Vagina (tissue), 2 donors: ENCODE results near the gene PALM. TPM values are rescaled to one million over a fixed set of nuclear protein-coding genes. Genes with fewer than 3 reads are reported as not detected.
"Not testable (repeated sequence)": the region's sequence is repeated elsewhere in the genome, so short reads cannot be mapped to it uniquely, and the experiment has no call there.

Experiments
- DNase-seq, 2 donors: peaks; one replicate each; pipeline ENCODE4 v3.0.0-alpha.2; 2017; ENCODE audit errors: extremely low spot score in 2 of 2
- H3K27ac ChIP-seq: fragments of 200-600 bp; sonication (generic); one replicate; pipeline ENCODE4 v1.5.1; 2019
- H3K27me3 ChIP-seq: fragments of 200-600 bp; sonication (generic); one replicate; pipeline ENCODE4 v1.5.1; 2019
- H3K36me3 ChIP-seq, 2 donors: fragments of 200-600 bp; sonication (generic); one replicate each; pipeline ENCODE4 v1.5.1; 2017 to 2019
- H3K4me1 ChIP-seq: fragments of 200-600 bp; sonication (generic); one replicate; pipeline ENCODE4 v1.5.1; 2019
- H3K4me3 ChIP-seq, 2 donors: fragments of 200-600 bp; sonication (generic); 1 replicate in 1 of 2; 2 replicates in 1 of 2; pipeline ENCODE4 v1.5.1; 2016 to 2019
- H3K9me3 ChIP-seq: fragments of 200-600 bp; sonication (generic); one replicate; pipeline ENCODE4 v1.5.1; 2019
- POLR2A ChIP-seq, 2 donors: fragments of 450-650 bp; IDR thresholded peaks; one replicate each; pipeline ENCODE4 v1.6.1; 2017; ENCODE audit warnings: antibody characterized with exemption in 2 of 2, mild to moderate bottlenecking in 2 of 2, moderate library complexity in 2 of 2
- POLR2AphosphoS5 ChIP-seq, 2 donors: sonication (generic); formaldehyde crosslinking; IDR thresholded peaks; one replicate each; pipeline ENCODE4 v1.9.0; 2017; ENCODE audit warnings: antibody characterized with exemption in 2 of 2, mild to moderate bottlenecking in 2 of 2, low read depth in 1 of 2; ENCODE audit not compliant: insufficient read depth in 1 of 2
- intact Hi-C: fragments of 100-400 bp; cut with DNase I; formaldehyde crosslinking; loops from one replicate; pipeline ENCODE4 v1.15.1; 2023
- total RNA-seq: library from RNA; depleted of rRNA; stranded (reverse); fragments of >200 nt; gene quantifications from one replicate; pipeline ENCODE4 v1.2.3, GENCODE V29; 2016
- TF ChIP-seq, protein P1 (sequence below), 3 experiments: fragments of 450-650 bp in 2 of 3; fragments of 200-600 bp in 1 of 3; sonication (generic) in 1 of 3; IDR thresholded peaks; one replicate each; pipeline ENCODE4 v1.5.1; 2017 to 2019; ENCODE audit warnings: antibody characterized with exemption in 3 of 3, mild to moderate bottlenecking in 2 of 3, moderate library complexity in 2 of 3

The PALM gene
- total RNA-seq, 1 donor from 2014 or later, result 40.0 TPM

DNA sequence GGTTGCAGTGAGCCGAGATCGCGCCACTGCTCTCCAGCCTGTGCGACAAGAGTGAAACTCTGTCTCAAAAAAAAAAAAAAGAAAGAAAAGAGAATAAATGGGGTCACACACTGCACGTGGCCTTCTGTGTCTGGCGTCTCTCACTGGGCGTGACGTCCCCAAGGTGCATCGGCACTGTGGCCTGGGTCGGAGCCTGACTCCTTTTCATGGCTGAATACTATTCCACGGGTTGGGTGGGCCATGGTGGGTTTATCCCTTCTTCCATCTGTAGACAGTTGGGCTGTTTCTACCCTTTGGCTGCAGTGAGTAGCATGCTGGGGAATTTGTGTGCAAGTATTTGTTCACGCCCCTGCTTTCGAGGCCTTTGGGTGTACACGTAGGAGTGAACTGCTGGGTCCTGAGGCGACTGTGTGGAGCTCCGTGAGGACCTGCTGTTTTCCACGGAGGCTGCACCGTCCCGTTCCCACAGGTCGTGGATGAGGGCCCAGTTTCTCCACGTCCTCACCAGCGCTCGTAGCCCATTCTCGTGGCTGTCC lies 33.9 kb downstream of the PALM start:
- H3K36me3 ChIP-seq, result peaks cover 0 to 16% of the 10 kb centered on the region in 2 donors
- no peak for DNase-seq
- H3K9me3 ChIP-seq, result no peaks in the 10 kb centered on the region
- no peaks in the 10 kb centered on the region for H3K27me3 ChIP-seq
- intact Hi-C loops, result no loop called here
- H3K4me1 ChIP-seq, result no peaks in the 10 kb centered on the region
- TF ChIP-seq POLR2AphosphoS5 (IDR thresholded peaks at IDR 0.05; ENCODE audit: insufficient read depth in 1 of 2, low read depth in 1 of 2) (no peak), POLR2A (IDR thresholded peaks at IDR 0.05) (no peak)
- TF ChIP-seq, protein P1, sequence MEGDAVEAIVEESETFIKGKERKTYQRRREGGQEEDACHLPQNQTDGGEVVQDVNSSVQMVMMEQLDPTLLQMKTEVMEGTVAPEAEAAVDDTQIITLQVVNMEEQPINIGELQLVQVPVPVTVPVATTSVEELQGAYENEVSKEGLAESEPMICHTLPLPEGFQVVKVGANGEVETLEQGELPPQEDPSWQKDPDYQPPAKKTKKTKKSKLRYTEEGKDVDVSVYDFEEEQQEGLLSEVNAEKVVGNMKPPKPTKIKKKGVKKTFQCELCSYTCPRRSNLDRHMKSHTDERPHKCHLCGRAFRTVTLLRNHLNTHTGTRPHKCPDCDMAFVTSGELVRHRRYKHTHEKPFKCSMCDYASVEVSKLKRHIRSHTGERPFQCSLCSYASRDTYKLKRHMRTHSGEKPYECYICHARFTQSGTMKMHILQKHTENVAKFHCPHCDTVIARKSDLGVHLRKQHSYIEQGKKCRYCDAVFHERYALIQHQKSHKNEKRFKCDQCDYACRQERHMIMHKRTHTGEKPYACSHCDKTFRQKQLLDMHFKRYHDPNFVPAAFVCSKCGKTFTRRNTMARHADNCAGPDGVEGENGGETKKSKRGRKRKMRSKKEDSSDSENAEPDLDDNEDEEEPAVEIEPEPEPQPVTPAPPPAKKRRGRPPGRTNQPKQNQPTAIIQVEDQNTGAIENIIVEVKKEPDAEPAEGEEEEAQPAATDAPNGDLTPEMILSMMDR (IDR thresholded peaks at IDR 0.05), result no peak
- H3K4me3 ChIP-seq, result no peak overlapping the region
- H3K27ac ChIP-seq, result no peak overlapping the region

DNA sequence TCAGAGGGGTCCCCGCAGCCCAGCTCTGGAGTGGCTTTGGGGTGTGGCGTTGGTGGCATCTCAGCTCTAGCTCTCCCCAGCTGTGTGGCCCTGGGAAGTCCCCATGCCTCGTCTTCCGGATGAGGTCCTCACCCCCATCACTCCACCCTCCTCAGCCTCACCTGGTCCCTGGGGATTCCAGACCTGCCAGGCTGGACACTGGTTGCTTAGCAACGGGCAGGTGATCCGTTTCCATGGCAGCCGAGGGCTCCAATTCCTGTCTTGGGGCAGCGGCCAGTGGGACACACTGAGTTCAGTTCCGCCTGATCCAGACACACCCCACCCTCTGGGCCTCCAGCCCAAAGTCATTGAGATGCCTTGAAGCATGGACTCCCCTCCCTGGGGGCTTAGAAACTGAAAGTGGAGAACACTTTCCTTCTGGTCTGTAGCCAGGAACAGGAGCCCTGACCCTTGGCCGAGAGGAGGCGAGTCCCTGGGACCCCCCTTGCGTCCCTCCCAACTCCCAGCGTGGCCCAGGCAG lies 34.5 kb downstream of the PALM start:
- H3K36me3 ChIP-seq, result peaks cover 0 to 16% of the 10 kb centered on the region in 2 donors
- no peak for DNase-seq
- no peaks in the 10 kb centered on the region for H3K4me1 ChIP-seq
- H3K27me3 ChIP-seq, result no peaks in the 10 kb centered on the region
- H3K4me3 ChIP-seq, result no peak overlapping the region
- H3K27ac ChIP-seq, result no peak overlapping the region
- no peak for TF ChIP-seq POLR2A (IDR thresholded peaks at IDR 0.05)
- no peak for TF ChIP-seq POLR2AphosphoS5 (IDR thresholded peaks at IDR 0.05; ENCODE audit: insufficient read depth in 1 of 2, low read depth in 1 of 2)
- TF ChIP-seq, protein P1 (IDR thresholded peaks at IDR 0.05), result no peak
- no peaks in the 10 kb centered on the region for H3K9me3 ChIP-seq
- intact Hi-C loops, result no loop called here

DNA sequence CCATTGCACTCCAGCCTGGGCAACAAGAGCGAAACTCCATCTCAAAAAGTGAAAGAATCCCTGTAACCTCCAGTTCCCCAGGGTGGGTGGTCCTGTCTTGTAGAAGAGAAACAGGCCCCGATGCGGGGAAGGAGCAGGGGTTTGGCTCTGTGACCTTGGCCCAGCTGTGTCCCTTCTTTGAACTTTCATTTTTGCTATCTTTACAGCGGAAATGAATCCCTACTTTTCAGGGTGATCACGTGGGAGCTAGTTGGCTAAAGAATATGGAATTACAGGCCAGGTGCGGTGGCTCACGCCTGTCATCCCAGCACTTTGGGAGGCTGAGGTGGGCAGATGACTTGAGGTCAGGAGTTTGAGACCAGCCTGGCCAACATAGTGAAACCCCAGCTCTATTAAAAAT lies 36.4 kb downstream of the PALM start:
- H3K9me3 ChIP-seq, H3K36me3 ChIP-seq, H3K4me3 ChIP-seq, intact Hi-C loops, H3K27me3 ChIP-seq, H3K4me1 ChIP-seq, DNase-seq, H3K27ac ChIP-seq: not testable (repeated sequence)

DNA sequence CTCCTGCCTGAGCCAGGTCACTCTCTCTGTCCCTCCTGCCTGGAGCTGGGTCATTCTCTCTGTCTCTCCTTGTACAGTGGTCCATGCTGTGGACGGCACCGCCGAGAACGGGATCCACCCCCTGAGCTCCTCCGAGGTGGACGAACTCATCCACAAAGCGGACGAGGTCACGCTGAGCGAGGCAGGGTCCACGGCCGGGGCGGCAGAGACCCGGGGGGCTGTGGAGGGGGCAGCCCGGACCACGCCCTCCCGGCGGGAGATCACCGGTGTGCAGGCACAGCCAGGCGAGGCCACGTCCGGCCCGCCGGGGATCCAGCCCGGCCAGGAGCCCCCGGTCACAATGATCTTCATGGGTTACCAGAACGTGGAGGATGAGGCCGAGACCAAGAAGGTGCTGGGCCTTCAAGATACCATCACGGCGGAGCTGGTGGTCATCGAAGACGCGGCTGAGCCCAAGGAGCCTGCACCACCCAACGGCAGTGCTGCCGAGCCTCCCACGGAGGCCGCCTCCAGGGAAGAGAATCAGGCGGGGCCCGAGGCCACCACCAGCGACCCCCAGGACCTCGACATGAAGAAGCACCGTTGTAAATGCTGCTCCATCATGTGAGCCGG lies 37.6 kb downstream of the PALM start:
- intact Hi-C loops, result no loop called here
- no peak for TF ChIP-seq POLR2AphosphoS5 (IDR thresholded peaks at IDR 0.05; ENCODE audit: insufficient read depth in 1 of 2, low read depth in 1 of 2)
- TF ChIP-seq, protein P1 (IDR thresholded peaks at IDR 0.05), result no peak
- TF ChIP-seq POLR2A (IDR thresholded peaks at IDR 0.05), result no peak
- Histone ChIP-seq H3K9me3 (no peaks in the 10 kb centered on the region), H3K27me3 (no peaks in the 10 kb centered on the region), H3K4me3 (no peak overlapping the region), H3K4me1 (peaks cover 7% of the 10 kb centered on the region), H3K36me3 (peaks cover 0 to 6% of the 10 kb centered on the region in 2 donors), H3K27ac (no peak overlapping the region)
- DNase-seq, result no peak

DNA sequence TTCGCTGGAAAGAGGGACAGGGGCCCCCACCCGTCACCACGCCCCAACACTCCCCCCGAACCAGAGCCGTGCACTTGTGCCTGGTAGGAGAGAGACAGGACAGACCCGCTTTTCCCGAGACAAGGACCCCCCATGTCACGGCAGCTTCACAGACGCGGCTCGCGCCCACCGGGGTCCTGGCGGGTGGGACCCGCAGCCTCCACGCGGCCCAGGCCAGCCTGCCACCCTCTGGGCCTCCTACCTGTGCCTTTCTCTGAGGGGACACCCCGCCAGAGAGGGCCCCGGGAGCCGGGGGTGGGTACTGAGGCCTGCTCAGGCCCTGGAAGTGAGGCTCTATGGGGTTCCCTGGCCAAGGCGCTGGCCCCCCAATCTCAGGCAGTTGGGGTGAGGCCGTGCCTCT lies 38.2 kb downstream of the PALM start:
- TF ChIP-seq POLR2AphosphoS5 (IDR thresholded peaks at IDR 0.05; ENCODE audit: insufficient read depth in 1 of 2, low read depth in 1 of 2) (no peak), POLR2A (IDR thresholded peaks at IDR 0.05) (no peak)
- no peaks in the 10 kb centered on the region for H3K27me3 ChIP-seq
- intact Hi-C loops, result no loop called here
- no peak overlapping the region for H3K4me3 ChIP-seq
- no peaks in the 10 kb centered on the region for H3K9me3 ChIP-seq
- H3K36me3 ChIP-seq, result peaks cover 0 to 6% of the 10 kb centered on the region in 2 donors
- H3K4me1 ChIP-seq, result peaks cover 13% of the 10 kb centered on the region
- no peak for DNase-seq
- H3K27ac ChIP-seq, result no peak overlapping the region
